A549 treated with AZD2906 at 1 μM for 4 hours (cell line): ENCODE measurements around the gene RETSAT. TPM values are rescaled to one million over a fixed set of nuclear protein-coding genes. Genes with fewer than 3 reads are reported as not detected.

ENCODE experiments used
- total RNA-seq: library from RNA; stranded (reverse); fragments of 200-300 nt; extraction: Qiagen RNA extraction; gene quantifications from 5 replicates; pipeline ENCODE4 v1.2.3, GENCODE V29; 2022

Gene RETSAT
- 53.9 to 56.5 TPM (median 55.0 TPM) in 5 replicates for total RNA-seq

DNA sequence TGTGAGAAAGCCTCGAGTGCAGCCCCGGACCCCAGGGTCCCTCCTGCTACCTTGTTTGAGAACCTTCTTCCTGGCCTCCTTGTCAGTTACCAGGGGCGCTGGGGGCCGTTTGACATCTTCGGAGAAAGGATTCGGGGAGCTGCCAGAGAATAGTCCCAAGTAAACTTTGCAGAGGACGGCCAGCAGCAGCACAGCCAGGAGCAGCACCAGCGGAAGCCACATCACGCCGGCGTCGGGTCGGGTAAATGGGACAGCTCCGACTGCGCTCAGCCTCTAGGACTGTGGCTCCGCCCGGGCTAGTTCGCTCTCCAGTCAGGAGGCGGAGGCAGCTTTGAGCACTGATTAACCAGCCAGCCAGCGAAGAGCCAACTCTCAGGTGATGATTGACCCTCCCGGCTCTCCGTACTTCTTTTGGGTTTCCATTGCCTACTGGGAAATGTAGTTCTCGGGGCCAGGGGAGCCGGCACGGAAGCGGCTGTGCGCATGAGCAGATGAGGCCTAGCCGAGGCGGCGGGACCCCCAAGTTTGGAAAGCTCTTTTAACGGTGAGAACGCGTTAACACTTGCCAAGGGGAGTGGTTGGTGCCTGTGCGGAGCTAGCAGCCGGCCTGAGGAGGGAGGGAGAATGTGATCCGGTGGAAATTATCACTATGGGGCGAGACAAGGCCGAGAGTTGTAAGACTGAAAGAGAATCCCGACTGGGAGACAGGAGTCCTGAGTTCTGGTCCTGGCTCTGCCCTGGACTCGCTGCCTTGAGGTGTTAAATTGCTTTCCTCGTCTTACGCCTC lies at the start of gene RETSAT, which contains the start of gene ELMOD3:
Gene RETSAT, minus strand, starts transcription at position 243 of the 787 bp plus-strand sequence. Its CDS starts 21 bp downstream, at position 222.
Gene ELMOD3, plus strand, starts transcription at position 484 of the 787 bp plus-strand sequence. CDS start 2,430 bp downstream, outside the sequence.

DNA sequence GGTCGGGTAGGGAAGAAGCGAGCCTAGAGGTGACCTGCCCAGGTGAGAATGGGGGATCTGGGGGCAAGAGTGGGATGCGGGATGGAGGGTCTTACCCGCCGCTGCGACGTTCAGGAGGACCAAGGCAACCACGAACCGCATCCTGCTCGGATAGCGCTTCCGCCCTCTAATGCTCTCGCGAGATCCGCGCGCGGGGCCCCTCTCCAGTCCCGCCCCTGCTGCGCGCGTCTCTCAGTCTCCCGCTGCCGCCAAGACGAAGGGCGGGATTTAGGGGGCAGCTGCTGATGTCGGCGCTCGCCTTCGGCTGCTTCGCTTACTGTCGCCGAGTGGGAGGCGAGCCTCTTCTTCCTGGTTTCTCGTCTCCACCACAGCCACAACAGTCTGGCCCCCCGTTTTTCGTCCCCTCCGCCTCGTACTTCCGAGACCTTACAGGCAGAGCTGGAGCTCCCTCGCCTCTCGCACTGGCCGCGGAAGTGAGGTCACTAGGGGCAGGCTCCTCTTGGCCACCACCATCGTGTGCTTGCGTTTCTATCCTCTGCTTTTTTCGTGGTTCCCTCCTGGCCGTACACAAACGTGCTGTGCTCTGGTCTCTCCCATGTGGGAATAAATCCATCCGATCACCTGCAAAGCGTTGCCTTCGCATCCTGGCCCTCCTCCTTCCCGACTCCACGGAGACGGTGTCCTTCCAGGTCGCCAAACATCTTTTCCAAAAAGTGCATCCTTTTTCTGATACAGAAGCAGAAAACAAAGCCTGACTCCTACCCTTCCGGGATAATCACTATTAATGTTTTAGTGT lies 26.3 kb downstream of the RETSAT start, which contains the start of gene TGOLN2:
Gene TGOLN2, minus strand, starts transcription at position 168 of the 796 bp plus-strand sequence. Its CDS starts 27 bp downstream, at position 141.

Other genes with a start within 250 kb of the RETSAT start
- 8.3 to 12.0 TPM (median 10.7 TPM) in 5 replicates for gene TCF7L1, start 221.1 kb downstream of the RETSAT start, total RNA-seq
- gene TGOLN2, start 26.5 kb downstream of the RETSAT start, total RNA-seq: 84.4 to 110 TPM (median 95.0 TPM) in 5 replicates
- 9.2 to 11.7 TPM (median 10.0 TPM) in 5 replicates for gene ELMOD3, start 241 bp upstream of the RETSAT start, total RNA-seq
- gene CAPG, start 55.8 kb upstream of the RETSAT start, total RNA-seq: 91.3 to 121 TPM (median 106 TPM) in 5 replicates
- gene SH2D6, start 64.2 kb upstream of the RETSAT start, total RNA-seq: 0.60 to 0.96 TPM (median 0.80 TPM) in 5 replicates
- gene MAT2A, start 184.6 kb upstream of the RETSAT start, total RNA-seq: 540 to 610 TPM (median 553 TPM) in 5 replicates
- 40.5 to 44.4 TPM (median 42.6 TPM) in 5 replicates for gene GGCX, start 207.0 kb upstream of the RETSAT start, total RNA-seq
- 14.8 to 19.3 TPM (median 16.2 TPM) in 5 replicates for gene VAMP8, start 223.1 kb upstream of the RETSAT start, total RNA-seq
- gene VAMP5, start 229.9 kb upstream of the RETSAT start, total RNA-seq: 0.09 to 0.53 TPM (median 0.16 TPM) in 3 of 5 replicates, not detected in the others
- 169 to 199 TPM (median 193 TPM) in 5 replicates for gene RNF181, start 241.2 kb upstream of the RETSAT start, total RNA-seq
- gene TMEM150A, start 248.2 kb upstream of the RETSAT start, total RNA-seq: 12.3 to 17.2 TPM (median 16.1 TPM) in 5 replicates